Astrocyte (in vitro differentiated cells and primary cell): Measurements from ENCODE around the gene FGFR3. TPM values are rescaled to one million over a fixed set of nuclear protein-coding genes. Genes with fewer than 3 reads are reported as not detected.

ENCODE experiments used
- DNase-seq: peaks from one replicate; pipeline ENCODE4 v3.0.0-alpha.2; 2010; ENCODE audit warnings: low read depth
- FAIRE-seq: peaks from 2 replicates; lab custom pipeline; 2011; peaks lifted over from hg19 to GRCh38; lab: Jason Lieb, UNC
- H2AFZ ChIP-seq: 2 replicates; pipeline ENCODE4 v1.6.0; 2012; ENCODE audit warnings: low read depth, low read length, inconsistent platforms
- H3K27ac ChIP-seq: 2 replicates; pipeline ENCODE4 v1.5.1; 2011; ENCODE audit warnings: low read depth, low read length, inconsistent platforms
- H3K27me3 ChIP-seq: 2 replicates; pipeline ENCODE4 v1.6.0; 2011; ENCODE audit warnings: low read length, inconsistent platforms; ENCODE audit not compliant: insufficient read depth
- H3K36me3 ChIP-seq: 2 replicates; pipeline ENCODE4 v1.5.1; 2011; ENCODE audit warnings: low read length, inconsistent platforms; ENCODE audit not compliant: insufficient read depth
- H3K4me1 ChIP-seq: 2 replicates; pipeline ENCODE4 v1.5.1; 2011; ENCODE audit warnings: low read length, inconsistent platforms; ENCODE audit not compliant: insufficient read depth
- H3K4me2 ChIP-seq: 2 replicates; pipeline ENCODE4 v1.6.0; 2012; ENCODE audit warnings: low read length, inconsistent platforms
- H3K4me3 ChIP-seq: 2 replicates; pipeline ENCODE4 v1.5.1; 2011; ENCODE audit warnings: low read depth, mild to moderate bottlenecking, low read length, inconsistent platforms; ENCODE audit not compliant: insufficient read depth
- H3K79me2 ChIP-seq: 2 replicates; pipeline ENCODE4 v1.6.0; 2012; ENCODE audit warnings: mild to moderate bottlenecking, low read length, inconsistent platforms; ENCODE audit not compliant: insufficient read depth
- H3K9ac ChIP-seq: 2 replicates; pipeline ENCODE4 v1.6.0; 2012; ENCODE audit warnings: mild to moderate bottlenecking, low read length, inconsistent platforms
- H3K9me3 ChIP-seq: 2 replicates; pipeline ENCODE4 v1.5.1; 2012; ENCODE audit warnings: low read depth, mild to moderate bottlenecking, low read length, inconsistent platforms; ENCODE audit not compliant: insufficient read depth
- H4K20me1 ChIP-seq: 2 replicates; pipeline ENCODE4 v1.6.0; 2012; ENCODE audit warnings: low read length, inconsistent platforms; ENCODE audit not compliant: insufficient read depth
- H3K27ac Mint-ChIP-seq: one replicate; pipeline ENCODE4 v1.8.0; 2021; ENCODE audit warnings: mild to moderate bottlenecking, mixed read lengths; ENCODE audit not compliant: unreplicated experiment
- H3K27me3 Mint-ChIP-seq: one replicate; pipeline ENCODE4 v1.8.0; 2021; ENCODE audit warnings: low read depth, mixed read lengths; ENCODE audit not compliant: unreplicated experiment
- H3K36me3 Mint-ChIP-seq: one replicate; pipeline ENCODE4 v1.8.0; 2021; ENCODE audit warnings: low read depth, mixed read lengths; ENCODE audit not compliant: unreplicated experiment
- H3K4me1 Mint-ChIP-seq: one replicate; pipeline ENCODE4 v1.8.0; 2021; ENCODE audit warnings: low read depth, mixed read lengths; ENCODE audit not compliant: unreplicated experiment
- H3K4me3 Mint-ChIP-seq: one replicate; pipeline ENCODE4 v1.8.0; 2021; ENCODE audit warnings: mild to moderate bottlenecking, moderate library complexity, mixed read lengths; ENCODE audit not compliant: unreplicated experiment
- H3K9me3 Mint-ChIP-seq: one replicate; pipeline ENCODE4 v1.8.0; 2021; ENCODE audit warnings: mild to moderate bottlenecking, mixed read lengths; ENCODE audit not compliant: unreplicated experiment
- EZH2 ChIP-seq: IDR thresholded peaks from 2 replicates; pipeline ENCODE4 v1.6.1; 2012; ENCODE audit warnings: mild to moderate bottlenecking, low read length, inconsistent platforms; ENCODE audit not compliant: insufficient read depth
- total RNA-seq: library from RNA; stranded (reverse); gene quantifications from 2 replicates; pipeline ENCODE4 v1.2.1, GENCODE V29; 2021
- TF ChIP-seq, protein P1 (sequence below): IDR thresholded peaks from 2 replicates; pipeline ENCODE4 v1.5.1; 2011; ENCODE audit warnings: low read depth, mild to moderate bottlenecking, inconsistent platforms, low read length, moderate library complexity; ENCODE audit not compliant: insufficient read depth

FGFR3 gene
- total RNA-seq, 1 donor from 2014 or later, result 3.9 TPM

GRCh38 chr4:1790005-1790404 is 3.1 kb upstream of the FGFR3 start:
- Histone ChIP-seq H3K27me3 (peaks cover 10% of the 10 kb centered on the region), H2AFZ (no peak overlapping the region), H3K4me1 (no peaks in the 10 kb centered on the region), H3K79me2 (no peaks in the 10 kb centered on the region), H3K4me2 (no peak overlapping the region), H4K20me1 (peaks cover 6% of the 10 kb centered on the region), H3K36me3 (no peaks in the 10 kb centered on the region), H3K4me3 (no peak overlapping the region), H3K9me3 (no peaks in the 10 kb centered on the region), H3K9ac (no peak overlapping the region), H3K27ac (no peak overlapping the region)
- H3K27ac Mint-ChIP-seq, result no peak overlapping the region
- no peaks in the 10 kb centered on the region for H3K9me3 Mint-ChIP-seq
- H3K27me3 Mint-ChIP-seq, result peaks cover 14% of the 10 kb centered on the region
- H3K4me1 Mint-ChIP-seq, result no peaks in the 10 kb centered on the region
- H3K36me3 Mint-ChIP-seq, result no peaks in the 10 kb centered on the region
- H3K4me3 Mint-ChIP-seq, result no peak overlapping the region
- DNase-seq (no peak), FAIRE-seq (no peak)
- TF ChIP-seq EZH2, result no peak
- TF ChIP-seq, protein P1, sequence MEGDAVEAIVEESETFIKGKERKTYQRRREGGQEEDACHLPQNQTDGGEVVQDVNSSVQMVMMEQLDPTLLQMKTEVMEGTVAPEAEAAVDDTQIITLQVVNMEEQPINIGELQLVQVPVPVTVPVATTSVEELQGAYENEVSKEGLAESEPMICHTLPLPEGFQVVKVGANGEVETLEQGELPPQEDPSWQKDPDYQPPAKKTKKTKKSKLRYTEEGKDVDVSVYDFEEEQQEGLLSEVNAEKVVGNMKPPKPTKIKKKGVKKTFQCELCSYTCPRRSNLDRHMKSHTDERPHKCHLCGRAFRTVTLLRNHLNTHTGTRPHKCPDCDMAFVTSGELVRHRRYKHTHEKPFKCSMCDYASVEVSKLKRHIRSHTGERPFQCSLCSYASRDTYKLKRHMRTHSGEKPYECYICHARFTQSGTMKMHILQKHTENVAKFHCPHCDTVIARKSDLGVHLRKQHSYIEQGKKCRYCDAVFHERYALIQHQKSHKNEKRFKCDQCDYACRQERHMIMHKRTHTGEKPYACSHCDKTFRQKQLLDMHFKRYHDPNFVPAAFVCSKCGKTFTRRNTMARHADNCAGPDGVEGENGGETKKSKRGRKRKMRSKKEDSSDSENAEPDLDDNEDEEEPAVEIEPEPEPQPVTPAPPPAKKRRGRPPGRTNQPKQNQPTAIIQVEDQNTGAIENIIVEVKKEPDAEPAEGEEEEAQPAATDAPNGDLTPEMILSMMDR, result no peak

DNA sequence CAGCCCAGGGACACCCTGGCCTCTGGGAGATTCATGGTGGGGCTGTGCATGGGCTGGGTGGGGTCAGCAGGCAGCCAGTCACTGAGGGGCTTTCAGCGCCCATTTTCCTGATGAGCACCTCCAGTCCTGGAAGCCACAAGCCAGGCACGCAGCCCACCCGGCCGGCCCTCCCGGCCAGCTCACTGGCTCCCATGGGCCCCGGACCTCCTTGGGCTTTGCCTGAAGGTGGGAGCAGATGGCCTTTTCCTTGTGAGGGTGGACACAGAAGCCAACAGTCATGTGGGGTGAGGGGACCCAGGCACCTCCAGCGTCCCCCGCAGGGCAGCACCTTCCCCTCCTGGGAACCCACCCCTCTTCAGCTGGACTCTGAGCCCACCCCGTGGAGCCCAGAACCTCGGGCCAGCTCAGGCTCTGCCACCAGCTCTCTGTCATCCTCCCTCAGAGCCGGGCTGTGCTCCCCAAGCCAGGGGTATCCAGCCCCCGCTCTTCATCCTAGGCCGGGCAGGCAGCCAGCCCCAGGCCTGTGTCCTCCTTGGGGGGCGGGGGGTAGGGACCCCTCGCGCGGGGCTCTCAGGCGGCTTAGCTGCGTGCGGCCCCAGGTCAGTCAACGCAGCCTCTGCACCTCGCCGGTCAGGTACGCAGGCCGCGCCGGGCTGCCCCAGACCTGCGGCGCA is 798 bp upstream of the FGFR3 start:
- Histone ChIP-seq H4K20me1 (peaks cover 10% of the 10 kb centered on the region), H3K9ac (no peak overlapping the region), H3K4me1 (no peaks in the 10 kb centered on the region), H3K4me2 (peak overlapping the region; percentile 82), H3K9me3 (no peaks in the 10 kb centered on the region), H3K27me3 (peaks cover 16% of the 10 kb centered on the region), H2AFZ (no peak overlapping the region), H3K36me3 (no peaks in the 10 kb centered on the region), H3K27ac (no peak overlapping the region), H3K4me3 (no peak overlapping the region), H3K79me2 (no peaks in the 10 kb centered on the region)
- TF ChIP-seq, protein P1, result no peak
- TF ChIP-seq EZH2, result no peak
- H3K27ac Mint-ChIP-seq, result no peak overlapping the region
- H3K4me3 Mint-ChIP-seq, result no peak overlapping the region
- DNase-seq (no peak), FAIRE-seq (no peak)
- no peaks in the 10 kb centered on the region for H3K4me1 Mint-ChIP-seq
- peaks cover 25% of the 10 kb centered on the region for H3K27me3 Mint-ChIP-seq
- no peaks in the 10 kb centered on the region for H3K36me3 Mint-ChIP-seq
- no peaks in the 10 kb centered on the region for H3K9me3 Mint-ChIP-seq

DNA sequence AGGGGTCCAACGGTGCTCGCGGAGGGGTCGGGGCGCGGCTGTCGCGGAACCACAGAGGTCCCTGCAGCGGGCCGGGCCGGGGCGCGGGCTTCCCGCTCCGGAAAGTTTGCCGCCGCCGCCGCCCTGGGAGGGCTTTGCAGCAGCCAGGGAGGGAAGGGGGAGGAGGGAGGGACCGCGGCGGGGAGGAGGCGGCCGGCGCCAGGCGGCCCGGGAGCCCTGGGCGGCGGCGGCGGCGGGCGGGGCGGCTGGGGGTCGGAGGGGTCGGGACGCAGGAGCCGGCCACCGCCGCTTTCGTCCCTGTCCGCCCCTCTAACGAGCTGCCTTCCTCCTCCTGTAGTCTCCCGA is 375 bp downstream of the FGFR3 start:
- H3K4me3 ChIP-seq, result peak overlapping the region; percentile 28
- TF ChIP-seq, protein P1, result no peak
- TF ChIP-seq EZH2, result no peak
- no peaks in the 10 kb centered on the region for H3K36me3 ChIP-seq
- no peak overlapping the region for H2AFZ ChIP-seq
- peaks cover 10% of the 10 kb centered on the region for H4K20me1 ChIP-seq
- H3K27ac ChIP-seq, result no peak overlapping the region
- no peaks in the 10 kb centered on the region for H3K9me3 ChIP-seq
- H3K27me3 ChIP-seq, result peaks cover 16% of the 10 kb centered on the region
- Mint-ChIP-seq H3K4me3 (no peak overlapping the region), H3K4me1 (no peaks in the 10 kb centered on the region), H3K27ac (no peak overlapping the region), H3K9me3 (no peaks in the 10 kb centered on the region), H3K27me3 (peaks cover 25% of the 10 kb centered on the region), H3K36me3 (no peaks in the 10 kb centered on the region)
- no peak for FAIRE-seq
- no peaks in the 10 kb centered on the region for H3K4me1 ChIP-seq
- H3K79me2 ChIP-seq, result no peaks in the 10 kb centered on the region
- H3K4me2 ChIP-seq, result peak overlapping the region; percentile 82
- no peak for DNase-seq
- H3K9ac ChIP-seq, result no peak overlapping the region
